ENCODE data around the gene MLYCD.
A peak's percentile ranks its signal among the peaks of the same experiment; 100 is the strongest.
"Not testable (repeated sequence)": the region's sequence is repeated elsewhere in the genome, so short reads cannot be mapped to it uniquely, and the experiment has no call there.

Gene MLYCD

DNA sequence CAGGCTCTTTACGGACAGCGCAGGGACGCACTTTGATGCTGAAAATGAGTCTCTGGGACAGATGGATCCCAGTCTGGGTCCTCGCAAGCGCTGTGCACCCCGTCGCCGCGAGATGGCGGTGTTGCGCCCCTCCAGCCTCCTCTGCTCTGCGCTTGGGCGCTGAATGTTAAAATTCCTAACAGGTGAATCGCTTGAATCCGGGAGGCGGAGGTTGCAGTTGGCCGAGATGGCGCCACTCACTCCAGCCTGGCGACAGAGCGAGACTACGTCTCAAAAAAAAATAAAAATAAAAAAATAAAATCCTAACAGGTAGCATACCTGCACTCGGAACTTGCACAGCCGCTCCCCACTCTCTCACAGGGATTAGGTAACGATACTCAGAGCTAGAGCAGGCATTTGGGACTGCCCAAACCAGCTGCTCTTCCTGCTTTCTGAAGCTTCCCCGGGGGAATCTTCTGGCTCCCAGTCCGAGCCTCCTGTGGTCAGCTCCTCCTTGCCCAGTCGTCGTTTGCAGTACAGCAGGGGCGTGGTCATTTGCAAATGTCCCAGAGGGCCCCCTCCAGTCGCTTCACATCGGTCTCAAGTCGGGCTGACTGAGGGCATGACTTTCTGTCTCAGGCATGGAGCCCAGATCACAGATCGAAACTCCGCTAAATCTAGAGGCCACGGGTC, 27.9 kb downstream of the MLYCD start:
- peak; percentile 59 to 84 for DNase-seq

DNA sequence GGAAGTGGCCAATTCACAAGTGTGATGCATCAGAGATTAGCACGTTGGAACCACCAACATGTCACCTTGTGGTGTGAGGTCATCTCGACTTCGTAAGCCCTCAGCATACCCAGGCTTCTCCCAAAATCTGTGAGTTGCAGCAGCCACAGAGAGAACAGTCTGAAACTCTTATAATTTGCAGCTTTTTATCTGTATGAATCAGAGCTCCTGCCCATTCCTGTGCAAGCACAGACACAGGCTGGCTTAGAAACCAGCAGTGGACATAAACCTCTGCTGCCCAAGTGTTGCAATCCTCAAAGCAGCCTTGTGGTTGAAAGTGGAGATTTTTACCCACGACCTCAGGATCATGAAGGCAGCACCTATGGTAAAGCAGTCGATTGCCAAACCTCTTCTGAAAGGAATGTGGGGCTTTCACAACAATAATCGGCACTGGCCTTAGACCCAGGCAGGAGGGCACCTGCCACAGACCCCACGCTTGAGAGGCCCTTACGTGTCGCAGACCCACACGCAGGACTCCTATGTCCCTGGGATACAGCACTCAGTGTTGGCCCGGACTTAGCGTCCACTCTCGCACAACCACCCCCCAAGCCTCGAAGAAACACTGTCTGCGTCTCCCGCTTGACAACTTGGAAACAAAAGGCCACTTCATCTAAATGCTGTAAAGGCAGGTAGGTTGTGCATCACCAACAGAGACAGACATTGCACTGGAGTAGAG, 29.6 kb downstream of the MLYCD start:
- DNase-seq, result no peak

DNA sequence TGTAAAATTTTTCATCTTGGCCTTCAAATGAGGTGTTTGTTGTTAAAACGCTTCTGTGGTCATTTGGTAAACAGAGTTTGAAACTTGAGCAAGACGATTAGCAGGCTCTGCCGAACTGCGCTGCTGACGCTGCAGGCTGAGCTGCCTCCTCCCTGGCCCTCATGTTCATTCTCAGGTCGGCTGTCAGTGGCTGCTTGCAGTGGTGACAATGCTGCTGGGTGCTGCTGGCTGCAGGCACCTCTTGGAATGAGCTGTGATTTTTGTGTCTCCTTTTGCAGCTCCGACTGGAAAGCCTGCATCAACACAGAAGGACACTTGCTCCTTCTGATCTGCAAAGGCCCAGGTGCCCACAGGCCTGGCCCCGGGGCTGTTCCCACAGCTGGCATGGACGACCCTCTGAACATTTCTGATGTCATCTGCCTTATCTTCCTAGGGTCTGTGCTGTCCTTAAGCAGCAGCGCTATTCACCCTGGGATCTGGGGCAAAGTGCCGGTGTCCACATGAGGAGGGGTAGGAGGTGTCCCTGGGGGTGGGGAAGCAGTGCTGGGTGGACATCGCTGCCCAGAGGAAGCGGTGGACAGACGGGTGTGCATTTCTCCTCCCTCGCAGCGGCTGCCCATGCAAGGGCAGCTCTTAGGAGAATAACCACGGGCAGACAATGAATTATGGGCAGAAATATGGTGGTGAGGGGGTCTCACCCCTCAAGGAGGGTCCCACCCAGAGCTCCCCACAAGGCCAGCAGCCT, 31.1 kb downstream of the MLYCD start:
- no peak for DNase-seq

DNA sequence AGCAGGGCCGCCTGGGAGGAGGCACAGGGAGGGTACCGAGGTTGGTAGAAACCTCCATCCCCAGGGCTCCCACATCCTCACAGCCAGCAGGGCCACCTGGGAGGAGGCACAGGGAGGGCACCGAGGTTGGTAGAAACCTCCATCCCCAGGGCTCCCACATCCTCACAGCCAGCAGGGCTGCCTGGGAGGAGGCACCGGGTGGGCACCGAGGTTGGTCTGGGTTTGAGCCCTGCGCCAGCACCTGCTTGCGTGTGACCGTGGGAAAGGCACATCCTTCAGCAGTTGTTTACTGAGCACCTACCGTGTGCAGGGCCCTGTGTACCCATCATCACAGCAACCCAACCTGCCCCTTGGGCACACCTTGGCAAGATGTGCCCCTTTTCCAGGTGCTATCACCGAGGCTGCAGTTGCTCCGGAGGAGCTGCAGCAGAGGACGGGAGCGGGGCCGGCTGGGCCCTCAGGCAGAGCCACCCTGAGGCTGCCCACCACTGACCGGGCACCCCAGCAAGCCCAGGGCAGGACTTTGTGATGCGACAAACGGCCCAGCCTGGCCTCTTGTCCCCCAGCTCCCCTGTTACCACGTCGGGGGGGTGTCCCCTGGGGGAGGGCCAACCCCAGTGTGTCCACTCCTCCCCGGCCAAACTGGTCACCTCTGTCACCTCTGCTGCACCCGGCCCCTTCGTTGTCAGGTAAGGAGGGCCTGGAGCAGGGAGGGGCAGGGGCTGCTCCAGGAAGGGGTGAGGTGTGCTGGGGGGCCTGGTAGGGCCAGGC, 32.0 kb downstream of the MLYCD start:
- no peak for DNase-seq

DNA sequence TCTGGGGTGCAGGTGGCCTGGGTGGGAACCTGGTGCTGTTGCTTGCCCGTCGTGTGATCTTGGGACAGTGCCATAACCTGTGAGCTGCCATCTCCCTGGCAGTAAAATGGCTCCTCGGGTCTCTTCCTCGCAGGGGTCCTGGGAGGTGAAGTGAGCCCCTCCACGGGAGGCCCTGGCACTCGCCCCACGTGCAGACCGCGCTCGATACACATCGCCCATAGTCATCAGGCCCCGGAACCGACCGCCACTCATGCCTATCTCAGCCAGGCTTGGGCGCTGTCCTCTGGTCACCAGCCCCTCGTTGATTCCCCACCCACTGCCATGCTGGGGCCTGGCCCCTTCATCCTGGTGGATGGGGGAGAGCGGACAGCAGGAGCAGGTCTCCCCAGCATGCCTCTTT, 32.6 kb downstream of the MLYCD start:
- DNase-seq, result no peak

DNA sequence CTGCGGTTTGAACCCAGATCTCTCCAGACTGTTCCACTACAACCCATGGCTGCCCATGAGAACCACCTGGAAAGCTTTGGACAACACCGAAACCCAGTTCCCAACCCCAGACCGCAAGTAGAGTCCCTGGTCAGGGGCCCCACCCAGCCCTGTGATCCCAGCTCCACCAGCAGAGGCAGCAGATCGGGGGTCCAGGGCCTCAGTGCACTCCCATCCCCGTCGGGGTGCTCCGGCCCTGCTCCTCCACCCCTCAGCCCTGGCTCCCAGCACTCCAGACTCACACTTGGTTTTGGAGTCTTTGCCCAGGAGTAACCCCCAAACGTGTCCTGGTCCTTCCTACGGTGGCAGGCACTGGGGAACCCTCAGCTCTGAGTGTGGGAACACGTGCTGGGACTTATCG, 33.4 kb downstream of the MLYCD start:
- no peak for DNase-seq

- DNase-seq, result no peak
Observed at GRCh38 chr16:83932955-83933673, 34.2 kb downstream of the MLYCD start.

DNA sequence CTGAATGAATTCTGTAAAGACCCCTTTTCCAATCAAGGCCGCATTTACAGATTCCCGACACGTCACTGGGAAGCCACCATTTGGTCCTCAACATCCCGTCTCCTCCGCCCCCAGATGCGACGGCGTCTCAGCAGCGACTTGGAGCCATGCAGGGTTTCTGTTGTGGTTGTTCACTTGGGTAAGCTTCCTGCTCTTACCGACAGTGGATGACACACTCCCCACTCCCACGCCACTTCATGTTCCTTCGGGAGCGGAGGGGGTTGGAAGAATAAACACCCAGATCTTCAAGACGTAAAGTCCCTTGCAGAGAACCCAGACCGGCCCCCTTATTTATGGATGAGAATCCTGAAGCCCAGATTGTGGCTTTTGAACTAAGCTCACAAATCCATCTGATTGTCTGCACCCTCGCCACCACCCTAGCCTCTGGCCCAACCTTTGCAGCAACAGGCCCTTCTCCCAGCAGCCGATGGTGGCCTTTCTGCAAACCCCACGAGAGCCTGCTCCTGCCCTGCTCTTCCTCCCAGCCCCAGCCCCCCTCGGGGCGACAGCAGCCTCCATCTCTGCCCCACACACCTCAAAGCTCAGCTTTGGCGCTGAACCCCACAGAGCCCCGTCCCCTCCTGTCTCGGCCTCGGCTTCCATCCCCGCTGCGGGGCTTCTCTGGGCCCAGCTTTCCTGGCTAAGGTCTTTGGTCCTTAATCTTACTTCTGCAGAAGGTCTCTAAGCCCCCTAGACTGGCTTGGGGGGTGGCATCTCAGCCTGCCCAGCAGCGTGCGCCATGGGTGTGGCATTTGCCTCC, 35.2 kb downstream of the MLYCD start:
- no peak for DNase-seq

- DNase-seq, result no peak
Observed at GRCh38 chr16:83934684-83934977, 35.7 kb downstream of the MLYCD start.

- DNase-seq, result no peak
Observed at GRCh38 chr16:83935005-83935857, 36.3 kb downstream of the MLYCD start.

DNA sequence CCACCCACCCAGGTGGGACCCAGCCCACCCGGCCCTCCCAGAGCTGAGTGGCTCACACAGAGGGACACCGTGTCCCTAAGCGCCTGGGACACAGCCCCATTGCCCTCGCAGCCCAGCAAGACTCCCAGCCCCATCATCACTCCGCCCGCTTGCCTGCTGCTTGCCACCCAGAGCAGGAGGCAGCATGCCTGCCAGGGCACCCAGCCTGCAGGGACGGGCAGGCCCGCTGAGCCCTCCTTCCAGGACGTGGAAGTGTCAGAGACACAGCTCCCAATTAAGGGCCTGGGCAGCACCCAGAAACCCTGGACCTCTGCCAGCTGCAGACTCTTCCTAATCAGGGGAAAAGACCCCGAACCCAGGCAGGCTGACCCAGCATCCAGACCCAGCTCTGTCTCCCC, 36.9 kb downstream of the MLYCD start:
- DNase-seq, result no peak

DNA sequence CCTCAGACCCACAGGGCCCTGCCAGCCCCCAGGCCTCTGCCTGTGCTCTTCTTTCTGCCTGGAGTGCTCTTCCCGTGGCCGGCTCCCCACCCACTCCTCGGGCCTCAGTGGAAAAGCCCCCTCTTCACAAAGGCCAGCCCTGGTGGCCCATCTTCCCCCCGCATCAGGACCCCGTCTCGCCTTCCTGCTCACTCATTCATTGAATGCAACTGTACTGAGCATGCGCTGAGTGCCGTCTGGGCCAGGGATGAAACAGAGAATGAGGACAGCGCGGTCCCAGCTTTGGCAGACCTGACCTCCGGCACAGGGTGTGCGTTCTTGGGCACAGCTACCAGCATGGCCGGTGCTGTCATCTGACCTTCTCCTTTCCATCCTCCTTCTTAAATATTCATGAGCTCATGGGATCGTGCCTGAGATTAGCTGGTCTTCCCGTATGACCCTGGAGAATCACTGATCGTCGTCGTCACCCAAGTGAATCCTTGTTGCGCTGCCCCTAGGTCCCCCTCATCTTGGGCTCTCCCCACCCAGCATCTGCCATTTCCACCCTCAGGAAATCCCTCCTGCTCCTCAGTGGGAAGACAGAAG, 37.8 kb downstream of the MLYCD start:
- no peak for DNase-seq

DNA sequence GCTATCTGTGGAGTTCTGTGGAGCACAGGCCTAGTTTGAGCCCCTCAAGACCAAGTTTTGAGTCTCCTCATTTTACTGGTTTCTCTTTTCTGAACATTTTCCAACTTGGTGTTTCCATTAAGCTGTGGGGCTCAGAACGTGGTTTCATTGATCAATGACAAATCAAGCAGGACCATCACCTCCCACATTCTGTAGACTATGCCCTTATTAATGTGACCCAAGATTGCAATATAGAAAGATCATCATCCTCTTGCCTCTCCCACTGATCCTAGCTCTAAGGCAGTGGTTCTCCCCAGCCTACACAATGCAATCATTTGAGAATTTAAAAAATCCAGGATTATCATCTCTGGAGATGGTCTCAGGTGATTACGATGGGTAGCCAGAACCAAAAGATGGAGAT, 38.4 kb downstream of the MLYCD start:
- DNase-seq, result no peak

- no peak for DNase-seq
Observed at GRCh38 chr16:83937922-83938885, 39.3 kb downstream of the MLYCD start.

DNA sequence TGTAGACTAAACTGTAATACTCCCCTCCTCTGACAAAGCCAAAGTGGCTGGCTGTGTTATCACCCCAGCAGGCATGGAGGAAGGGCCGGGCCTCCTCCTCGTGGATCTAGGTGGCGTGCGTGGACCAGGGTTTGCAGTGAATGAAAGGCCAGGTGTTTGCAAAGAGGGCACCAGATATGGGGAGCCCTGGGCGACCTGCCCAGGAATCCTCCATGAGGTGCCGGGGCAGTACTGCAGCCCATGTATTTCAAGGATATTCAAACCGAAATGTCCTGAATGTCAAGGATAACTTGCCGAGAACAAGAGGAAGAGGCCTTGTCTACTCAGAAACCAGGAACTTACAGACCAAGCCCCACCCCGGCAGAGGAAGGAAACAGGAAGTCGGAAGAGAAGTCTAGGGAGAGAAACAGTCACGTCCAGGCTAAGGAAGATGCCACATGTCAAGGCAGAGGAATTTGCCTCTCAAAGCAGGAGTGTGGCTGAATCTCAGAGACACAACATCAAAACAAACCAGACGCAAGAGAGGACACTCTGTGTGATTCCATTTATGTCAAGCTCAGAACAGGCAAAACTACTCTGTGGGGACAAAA, 40.4 kb downstream of the MLYCD start:
- DNase-seq, result no peak

DNA sequence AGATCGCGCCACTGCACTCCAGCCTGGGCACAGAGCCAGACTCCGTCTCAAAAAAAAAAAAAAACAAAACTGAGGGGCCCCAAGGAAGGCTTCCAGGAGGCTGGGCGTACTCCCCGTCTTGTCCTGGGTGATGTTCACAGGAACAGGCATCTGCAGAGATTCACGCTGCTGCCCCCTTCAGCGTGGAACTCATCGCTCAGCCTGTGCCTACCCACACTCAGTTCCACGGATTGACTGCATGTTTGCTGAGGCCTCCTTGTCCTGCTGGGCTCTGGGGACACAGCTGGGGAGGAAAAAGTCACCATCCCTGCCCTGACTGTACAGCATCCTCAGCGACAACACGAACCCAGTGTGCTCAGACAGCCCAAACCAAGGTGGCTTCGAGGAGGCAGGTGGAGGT, 41.2 kb downstream of the MLYCD start:
- no peak for DNase-seq

DNA sequence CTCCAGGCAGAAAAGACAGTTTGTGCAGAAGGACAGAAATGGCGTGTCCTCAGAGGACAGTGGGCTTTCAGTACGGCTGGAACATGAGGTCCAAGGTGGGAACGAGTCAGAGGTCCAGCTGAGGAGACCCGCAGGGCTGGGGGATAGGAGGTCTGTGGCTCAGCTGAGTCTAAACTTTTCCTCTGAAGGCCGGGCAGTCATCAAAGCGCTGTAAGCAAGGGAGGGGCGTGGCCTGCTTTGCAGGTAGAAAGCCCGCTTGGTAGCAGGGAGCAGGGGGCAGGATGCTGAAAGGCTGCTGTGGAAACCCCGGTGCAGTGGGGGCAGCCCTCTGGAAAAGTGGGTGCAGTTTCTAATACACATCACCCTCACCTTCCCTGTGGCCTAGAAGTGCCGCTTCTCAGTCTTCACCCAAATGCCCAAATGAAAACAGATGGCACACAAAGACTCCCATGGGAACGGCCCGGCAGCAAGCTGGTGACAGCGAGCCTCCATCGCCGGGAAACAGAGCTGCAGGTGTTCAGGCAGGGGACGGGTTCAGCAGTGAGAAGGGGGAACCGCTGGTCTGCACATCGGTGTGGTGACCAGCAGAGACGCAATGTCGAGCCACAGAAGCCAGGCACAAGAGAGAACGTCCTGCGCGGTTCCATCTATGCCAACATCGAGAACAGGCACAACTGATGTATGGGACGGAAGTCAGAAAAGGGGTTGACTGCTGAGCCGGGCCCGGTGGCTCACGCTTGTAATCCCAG, 41.9 kb downstream of the MLYCD start:
- DNase-seq, result peak; percentile 28 to 80

- not testable (repeated sequence) for DNase-seq
Observed at GRCh38 chr16:83941546-83941945, 42.6 kb downstream of the MLYCD start.

All from NCI-H526 (cell line).